OCI-LY7 (cell line): ENCODE results near the gene ZNRF4. TPM values are rescaled to one million over a fixed set of nuclear protein-coding genes. Genes with fewer than 3 reads are reported as not detected.

ENCODE experiments used
- BruUV-seq: library from RNA; stranded (reverse); fragments of 400-500 nt; replicated peaks from 2 replicates; lab custom pipeline; 2021; lab: Mats Ljungman, UMichigan
- CTCF ChIA-PET: fragments of 300-600 bp; sonication (Branson Sonifier 250); formaldehyde crosslinking; loops from one replicate; lab custom pipeline; 2022; ENCODE audit warnings: antibody characterized with exemption; ENCODE audit not compliant: unreplicated experiment; lab: Charles Lee
- POLR2A ChIA-PET: fragments of 300-600 bp; sonication (Branson Sonifier 250); formaldehyde crosslinking; loops from one replicate; lab custom pipeline; 2022; ENCODE audit warnings: antibody characterized with exemption; lab: Charles Lee
- DNase-seq: peaks from one replicate; pipeline ENCODE4 v3.0.0-alpha.2; 2015; ENCODE audit warnings: low spot score
- H2AFZ ChIP-seq: fragments of 200-600 bp; sonication (generic), shearing (Covaris generic); 2 replicates; pipeline ENCODE4 v1.6.1; 2014; ENCODE audit warnings: mild to moderate bottlenecking, antibody characterized with exemption, low read length, moderate library complexity
- H3K27ac ChIP-seq: fragments of 200-600 bp; sonication (generic); 2 replicates; pipeline ENCODE4 v1.5.1; 2014; ENCODE audit warnings: mixed run types, low read depth, mild to moderate bottlenecking, moderate library complexity, low read length, inconsistent platforms; ENCODE audit not compliant: poor library complexity, severe bottlenecking
- H3K36me3 ChIP-seq: fragments of 200-600 bp; sonication (generic); 2 replicates; pipeline ENCODE4 v1.6.1; 2014; ENCODE audit warnings: mild to moderate bottlenecking, antibody characterized with exemption, low read length, moderate library complexity, mixed read lengths; ENCODE audit not compliant: insufficient read depth
- H3K4me1 ChIP-seq: fragments of 200-600 bp; sonication (generic); 2 replicates; pipeline ENCODE4 v1.5.1; 2014; ENCODE audit warnings: mild to moderate bottlenecking, low read length; ENCODE audit not compliant: insufficient read depth, poor library complexity, severe bottlenecking
- H3K4me2 ChIP-seq: fragments of 200-600 bp; sonication (generic); 2 replicates; pipeline ENCODE4 v1.6.1; 2014; ENCODE audit warnings: mild to moderate bottlenecking, low read length
- H3K4me3 ChIP-seq: fragments of 200-600 bp; sonication (generic); 2 replicates; pipeline ENCODE4 v1.5.1; 2014; ENCODE audit warnings: mild to moderate bottlenecking, low read depth, low read length; ENCODE audit not compliant: poor library complexity, severe bottlenecking
- H3K79me2 ChIP-seq: fragments of 200-600 bp; sonication (generic); 2 replicates; pipeline ENCODE4 v1.6.1; 2016; ENCODE audit warnings: low read depth, mild to moderate bottlenecking, low read length, moderate library complexity, mixed read lengths; ENCODE audit not compliant: insufficient read depth
- H3K9me2 ChIP-seq: fragments of 200-600 bp; sonication (generic); 2 replicates; pipeline ENCODE4 v1.6.1; 2016; ENCODE audit warnings: mild to moderate bottlenecking, low read length, mixed read lengths; ENCODE audit not compliant: insufficient read depth
- H3K9me3 ChIP-seq: fragments of 200-600 bp; sonication (generic); 2 replicates; pipeline ENCODE4 v1.6.1; 2014; ENCODE audit warnings: mild to moderate bottlenecking, mixed run types, low read length, mixed read lengths
- H4K20me1 ChIP-seq: fragments of 200-600 bp; sonication (generic); 2 replicates; pipeline ENCODE4 v1.6.1; 2014; ENCODE audit warnings: mild to moderate bottlenecking, antibody characterized with exemption, low read length, moderate library complexity, mixed read lengths; ENCODE audit not compliant: insufficient read depth
- CTCF ChIP-seq: fragments of 200-600 bp; sonication (generic); conservative IDR thresholded peaks from 2 replicates; pipeline ENCODE4 v1.5.1; 2014; ENCODE audit warnings: mild to moderate bottlenecking, antibody characterized with exemption, low read length, moderate library complexity, mixed read lengths
- EZH2phosphoT487 ChIP-seq: fragments of 200-600 bp; sonication (generic); IDR thresholded peaks from 2 replicates; pipeline ENCODE4 v1.6.1; 2018; ENCODE audit warnings: low read depth, borderline replicate concordance, mild to moderate bottlenecking, mixed run types, antibody characterized with exemption, low read length, moderate library complexity, mixed read lengths
- intact Hi-C: fragments of 100-400 bp; cut with micrococcal nuclease; formaldehyde crosslinking; loops from one replicate; pipeline ENCODE4 v1.10.0; 2022; ENCODE audit not compliant: unreplicated experiment
- total RNA-seq, 2 experiments: library from RNA; depleted of rRNA in 1 of 2; stranded (reverse); fragments of >200 nt in 1 of 2; shearing (Covaris generic) in 1 of 2; gene quantifications; 2 replicates each; pipeline ENCODE4 v1.2.3, GENCODE V29; 2014 to 2022

The ZNRF4 gene
- total RNA-seq, 2 experiments from 2014 or later: not detected

DNA sequence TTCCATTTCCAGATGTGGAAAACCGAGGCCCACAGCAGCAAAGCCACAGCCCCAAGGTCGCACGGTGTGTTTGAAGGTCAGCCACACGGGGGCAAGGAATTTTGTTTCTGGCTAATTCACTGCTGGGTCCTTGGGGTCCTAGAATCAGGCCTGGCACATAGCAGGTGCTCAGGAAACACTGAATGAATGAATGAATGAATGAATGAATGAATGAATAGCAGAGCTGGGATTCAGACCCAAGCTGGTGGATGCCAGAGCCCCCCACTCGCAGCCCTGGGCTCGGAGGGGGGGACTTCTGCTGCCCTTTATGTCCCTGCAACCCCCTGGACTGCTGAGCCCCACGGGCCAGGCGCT, 37.0 kb downstream of the ZNRF4 start:
- intact Hi-C loops: no loop called here
- TF ChIP-seq CTCF (no peak), EZH2phosphoT487 (no peak)
- no peaks in the 10 kb centered on the region for H3K9me3 ChIP-seq
- no peaks in the 10 kb centered on the region for H3K4me1 ChIP-seq
- no peak for DNase-seq
- no peak overlapping the region for H3K4me2 ChIP-seq
- ChIA-PET CTCF (no interaction called here), POLR2A (no interaction called here)
- H3K9me2 ChIP-seq: no peaks in the 10 kb centered on the region
- no peak overlapping the region for H2AFZ ChIP-seq
- no peaks in the 10 kb centered on the region for H3K36me3 ChIP-seq
- no TSS peak for BruUV-seq
- no peaks in the 10 kb centered on the region for H3K79me2 ChIP-seq
- no peak overlapping the region for H3K4me3 ChIP-seq
- H3K27ac ChIP-seq: no peak overlapping the region
- no peaks in the 10 kb centered on the region for H4K20me1 ChIP-seq

DNA sequence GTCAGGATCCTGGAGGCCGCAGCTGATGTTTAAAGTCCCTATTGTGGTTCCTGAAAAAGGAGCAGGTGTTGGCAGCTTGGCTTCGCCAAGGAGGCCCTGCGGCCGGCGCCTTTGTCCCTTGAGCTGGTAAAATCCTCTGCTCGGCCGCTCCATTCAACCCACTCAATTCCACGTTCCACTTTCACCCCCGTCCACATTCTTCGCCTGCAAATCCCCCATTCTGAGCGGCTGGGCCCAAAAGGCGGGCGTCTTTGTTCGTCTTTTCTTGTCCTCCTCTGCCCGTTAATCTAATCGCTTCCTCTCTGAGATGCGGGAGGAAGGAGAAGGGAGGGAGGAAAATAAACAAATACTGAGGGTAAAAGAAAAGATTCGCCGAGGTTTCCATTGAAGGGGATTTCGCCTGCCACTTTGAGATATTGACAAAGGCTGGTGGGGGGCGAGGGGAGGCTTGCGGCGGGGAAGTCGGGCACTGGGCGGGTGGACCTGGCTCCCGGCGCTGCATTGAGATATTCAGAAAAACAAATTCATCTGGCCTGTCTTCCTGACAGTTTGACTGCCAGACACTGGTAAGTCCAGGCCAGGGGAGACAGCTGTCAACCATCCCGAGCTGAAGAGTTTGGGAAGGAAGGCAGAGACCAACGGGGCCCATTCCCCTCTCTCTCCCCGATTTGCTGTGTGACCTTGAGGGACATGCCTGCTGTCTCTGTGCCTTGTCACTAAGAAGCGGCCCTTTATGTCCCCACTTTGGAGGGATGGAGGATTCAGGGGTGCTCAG, 37.6 kb downstream of the ZNRF4 start:
- BruUV-seq: no TSS peak
- POLR2A ChIA-PET: no interaction called here

More for the DNA sequence above, 37.6 kb downstream of the ZNRF4 start:
- TF ChIP-seq CTCF (no peak), EZH2phosphoT487 (0 out of 2 replicates have a peak, but pooled peaks have one; percentile 34)
- no peaks in the 10 kb centered on the region for H3K9me3 ChIP-seq
- CTCF ChIA-PET: no interaction called here
- no peaks in the 10 kb centered on the region for H3K79me2 ChIP-seq
- no peak overlapping the region for H3K4me2 ChIP-seq
- intact Hi-C loops: no loop called here
- no peak overlapping the region for H3K4me3 ChIP-seq
- no peaks in the 10 kb centered on the region for H3K9me2 ChIP-seq
- H2AFZ ChIP-seq: no peak overlapping the region
- no peak for DNase-seq
- no peaks in the 10 kb centered on the region for H3K4me1 ChIP-seq
- H3K36me3 ChIP-seq: no peaks in the 10 kb centered on the region
- no peak overlapping the region for H3K27ac ChIP-seq
- H4K20me1 ChIP-seq: no peaks in the 10 kb centered on the region
